ENCODE results near the gene CD38.

- no peak for TF ChIP-seq BRD4 (CRISPR knock-in tag; IDR thresholded peaks at IDR 0.05)
- TF ChIP-seq CTCF (CRISPR knock-in tag; IDR thresholded peaks at IDR 0.05) = no peak
- TF ChIP-seq, protein P1, sequence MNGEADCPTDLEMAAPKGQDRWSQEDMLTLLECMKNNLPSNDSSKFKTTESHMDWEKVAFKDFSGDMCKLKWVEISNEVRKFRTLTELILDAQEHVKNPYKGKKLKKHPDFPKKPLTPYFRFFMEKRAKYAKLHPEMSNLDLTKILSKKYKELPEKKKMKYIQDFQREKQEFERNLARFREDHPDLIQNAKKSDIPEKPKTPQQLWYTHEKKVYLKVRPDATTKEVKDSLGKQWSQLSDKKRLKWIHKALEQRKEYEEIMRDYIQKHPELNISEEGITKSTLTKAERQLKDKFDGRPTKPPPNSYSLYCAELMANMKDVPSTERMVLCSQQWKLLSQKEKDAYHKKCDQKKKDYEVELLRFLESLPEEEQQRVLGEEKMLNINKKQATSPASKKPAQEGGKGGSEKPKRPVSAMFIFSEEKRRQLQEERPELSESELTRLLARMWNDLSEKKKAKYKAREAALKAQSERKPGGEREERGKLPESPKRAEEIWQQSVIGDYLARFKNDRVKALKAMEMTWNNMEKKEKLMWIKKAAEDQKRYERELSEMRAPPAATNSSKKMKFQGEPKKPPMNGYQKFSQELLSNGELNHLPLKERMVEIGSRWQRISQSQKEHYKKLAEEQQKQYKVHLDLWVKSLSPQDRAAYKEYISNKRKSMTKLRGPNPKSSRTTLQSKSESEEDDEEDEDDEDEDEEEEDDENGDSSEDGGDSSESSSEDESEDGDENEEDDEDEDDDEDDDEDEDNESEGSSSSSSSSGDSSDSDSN (CRISPR knock-in tag; IDR thresholded peaks at IDR 0.05) = no peak
- TF ChIP-seq ZNF660 (CRISPR knock-in tag; IDR thresholded peaks at IDR 0.05; ENCODE audit: borderline replicate concordance, low read depth) = no peak
Observed at GRCh38 chr4:15901007-15901406, 122.9 kb downstream of the CD38 start.
